Erythroblast (primary cell): ENCODE results near the gene HDX.
A peak's percentile ranks its signal among the peaks of the same experiment; 100 is the strongest.

ENCODE experiments used
- DNase-seq, 2 experiments: peaks; one replicate each; lab custom pipeline; 2025; lab: John Stamatoyannopoulos, UW
- GATA1 ChIP-seq: IDR thresholded peaks from 2 replicates; pipeline ENCODE4 v1.6.1; 2011; ENCODE audit warnings: low read depth, mild to moderate bottlenecking, control low read depth, low read length, moderate library complexity
- POLR2A ChIP-seq: IDR thresholded peaks from 2 replicates; pipeline ENCODE4 v1.6.1; 2011; ENCODE audit warnings: mild to moderate bottlenecking, low read length

The HDX gene

GRCh38 chrX:84441143-84441542 lies 61.1 kb downstream of the HDX start:
- no peak for DNase-seq
- TF ChIP-seq GATA1 (no peak), POLR2A (no peak)

GRCh38 chrX:84415140-84415539 lies 87.1 kb downstream of the HDX start:
- DNase-seq, result no peak
- TF ChIP-seq POLR2A (no peak), GATA1 (no peak)

- no peak for TF ChIP-seq GATA1
- no peak for TF ChIP-seq POLR2A
- DNase-seq, result no peak
Measured at GRCh38 chrX:84363663-84364062, 138.6 kb downstream of the HDX start.

- no peak for DNase-seq
- TF ChIP-seq POLR2A, result no peak
- no peak for TF ChIP-seq GATA1
Measured at GRCh38 chrX:84363051-84363450, 139.2 kb downstream of the HDX start.

GRCh38 chrX:84362184-84362838 lies 139.9 kb downstream of the HDX start:
- TF ChIP-seq POLR2A (no peak), GATA1 (no peak)
- no peak for DNase-seq

- TF ChIP-seq POLR2A (no peak), GATA1 (no peak)
- DNase-seq, result no peak
Measured at GRCh38 chrX:84358271-84358670, 144.0 kb downstream of the HDX start.

GRCh38 chrX:84357296-84357695 lies 145.0 kb downstream of the HDX start:
- TF ChIP-seq GATA1 (no peak), POLR2A (no peak)

GRCh38 chrX:84340968-84341367 lies 161.3 kb downstream of the HDX start:
- DNase-seq, result no peak
- TF ChIP-seq GATA1, result no peak
- TF ChIP-seq POLR2A, result no peak

More at GRCh38 chrX:84357296-84357695, 145.0 kb downstream of the HDX start:
- DNase-seq, result no peak

GRCh38 chrX:84339507-84340364 lies 162.5 kb downstream of the HDX start:
- peak; percentile 8 to 14 for DNase-seq
- TF ChIP-seq GATA1 (no peak), POLR2A (no peak)

GRCh38 chrX:84336646-84337045 lies 165.6 kb downstream of the HDX start:
- no peak for DNase-seq
- no peak for TF ChIP-seq GATA1
- TF ChIP-seq POLR2A, result no peak

- no peak for TF ChIP-seq GATA1
- no peak for DNase-seq
Measured at GRCh38 chrX:84335121-84335520, 167.1 kb downstream of the HDX start.

- no peak for TF ChIP-seq POLR2A
- DNase-seq, result no peak
Measured at GRCh38 chrX:84322083-84322827, 180.0 kb downstream of the HDX start.

- no peak for DNase-seq
- TF ChIP-seq GATA1 (no peak), POLR2A (no peak)
Measured at GRCh38 chrX:84320614-84321013, 181.6 kb downstream of the HDX start.

- no peak for DNase-seq
- TF ChIP-seq POLR2A (no peak), GATA1 (no peak)
Measured at GRCh38 chrX:84320023-84320422, 182.2 kb downstream of the HDX start.
